Measurements from ENCODE around the gene TMUB1. TPM values are rescaled to one million over a fixed set of nuclear protein-coding genes. Genes with fewer than 3 reads are reported as not detected.
A peak's percentile ranks its signal among the peaks of the same experiment; 100 is the strongest.

Gene TMUB1
- total and polyA plus RNA-seq, 4 experiments from 2014 or later = 42.6 to 66.7 (median 48.8) TPM

DNA sequence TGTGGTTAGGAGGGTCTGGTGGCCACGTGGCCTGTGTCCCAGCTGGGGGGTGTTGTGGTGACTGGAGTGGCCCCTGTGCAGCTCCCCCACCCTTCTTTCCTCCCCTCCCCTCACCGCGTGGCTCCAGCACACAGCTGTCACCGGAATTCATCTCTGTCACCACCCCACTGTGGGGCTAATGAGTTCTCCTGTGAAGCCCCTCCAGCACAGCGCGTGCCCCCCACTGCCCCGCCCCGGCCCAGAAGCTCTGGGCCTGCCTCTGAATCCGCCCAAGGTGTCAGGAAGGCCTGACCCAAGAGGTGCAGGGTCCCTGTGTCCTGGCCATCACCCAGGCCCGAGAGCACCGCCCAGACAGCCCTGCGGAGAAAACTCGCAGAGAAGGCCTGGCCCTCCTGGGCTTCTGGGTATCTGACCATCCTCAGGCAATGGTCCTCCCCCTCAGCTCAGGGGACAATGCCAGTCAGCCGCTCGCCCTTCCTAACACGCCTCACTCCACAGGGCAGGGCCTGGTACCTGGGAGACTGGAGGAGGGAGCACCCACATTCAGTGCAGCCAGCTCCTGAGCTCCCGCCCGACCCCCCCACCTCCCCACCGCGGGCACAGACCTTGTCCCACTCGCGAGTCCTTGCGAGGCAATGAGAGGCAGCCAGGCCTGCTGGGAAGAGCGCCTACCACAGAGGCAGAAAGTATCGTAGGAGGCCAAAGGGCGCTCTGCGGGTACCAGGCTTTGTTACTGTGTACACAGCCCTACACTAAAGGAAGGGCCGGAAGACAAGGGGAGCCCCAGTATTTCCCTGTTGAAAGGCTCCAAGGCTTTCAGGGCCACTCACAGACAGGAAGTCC, 46.0 kb upstream of the TMUB1 start:
- H3K36me3 Mint-ChIP-seq = peaks cover 17 to 25% of the 10 kb centered on the region in 2 donors
- no peak overlapping the region for H3K27ac Mint-ChIP-seq
- no peaks in the 10 kb centered on the region for H3K4me1 ChIP-seq (ENCODE audit: insufficient read depth, low read length)
- peaks cover 0 to 4% (median 0%) of the 10 kb centered on the region in 4 donors for H3K4me1 Mint-ChIP-seq
- CTCF ChIA-PET (ENCODE audit: partially characterized antibody) = interaction anchor here (1.4 kb wide), 1 partner anchor 41 kb away, joined by 4 read pairs; no protein-coding TSS in a partner anchor
- no peaks in the 10 kb centered on the region for H3K27me3 ChIP-seq (ENCODE audit: insufficient read depth, low read length)
- no peak overlapping the region for H3K4me3 ChIP-seq (ENCODE audit: low read length in 2 of 2)
- H3K27me3 Mint-ChIP-seq = no peaks in the 10 kb centered on the region
- POLR2A ChIA-PET (ENCODE audit: partially characterized antibody) = no interaction called here
- DNase-seq = no peak
- no peak overlapping the region for H3K4me3 Mint-ChIP-seq
- intact Hi-C loops (cut with micrococcal nuclease) = no loop called here
- peaks cover 8% of the 10 kb centered on the region for H3K36me3 ChIP-seq (ENCODE audit: insufficient read depth, low read length)
- H3K27ac ChIP-seq (ENCODE audit: low read depth, low read length) = no peak overlapping the region
- no peaks in the 10 kb centered on the region for H3K9me3 Mint-ChIP-seq
- H3K9me3 ChIP-seq (ENCODE audit: control insufficient read depth in 1 of 2, low read length in 2 of 2) = no peaks in the 10 kb centered on the region

DNA sequence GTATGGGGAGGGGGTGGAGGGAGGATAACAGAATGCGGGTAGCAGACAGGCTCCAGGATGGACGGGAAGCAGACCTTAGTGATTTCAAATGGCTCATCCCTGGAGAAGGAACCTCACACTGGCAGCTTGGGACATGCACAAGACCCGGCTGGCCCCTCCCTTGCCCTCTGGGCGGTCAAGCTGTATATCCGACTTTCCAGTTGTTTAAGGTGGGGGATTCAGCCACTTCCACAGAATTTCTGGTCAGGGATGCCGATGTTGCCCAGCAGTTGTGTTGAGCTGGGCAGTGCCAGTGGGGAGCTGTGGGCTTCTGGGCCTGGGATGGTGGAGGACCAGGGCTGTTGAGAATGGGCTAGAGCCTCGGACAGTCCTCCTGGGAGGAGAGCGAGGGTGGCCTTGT, 45.4 kb upstream of the TMUB1 start:
- Histone ChIP-seq H3K27ac (ENCODE audit: low read depth, low read length) (no peak overlapping the region), H3K4me1 (ENCODE audit: insufficient read depth, low read length) (peaks cover 4% of the 10 kb centered on the region), H3K9me3 (ENCODE audit: control insufficient read depth in 1 of 2, low read length in 2 of 2) (no peaks in the 10 kb centered on the region), H3K36me3 (ENCODE audit: insufficient read depth, low read length) (peaks cover 8% of the 10 kb centered on the region), H3K27me3 (ENCODE audit: insufficient read depth, low read length) (no peaks in the 10 kb centered on the region), H3K4me3 (ENCODE audit: low read length in 2 of 2) (no peak overlapping the region)
- Mint-ChIP-seq H3K27ac (peak overlapping the region in 1 of 7 donors; percentile 62), H3K4me3 (no peak overlapping the region), H3K36me3 (peaks cover 20 to 30% of the 10 kb centered on the region in 2 donors), H3K27me3 (no peaks in the 10 kb centered on the region), H3K4me1 (peaks cover 3 to 10% (median 4%) of the 10 kb centered on the region in 4 donors), H3K9me3 (no peaks in the 10 kb centered on the region)
- ChIA-PET CTCF (ENCODE audit: partially characterized antibody) (no interaction called here), POLR2A (ENCODE audit: partially characterized antibody) (no interaction called here)
- no peak for DNase-seq
- intact Hi-C loops (cut with micrococcal nuclease) = no loop called here

DNA sequence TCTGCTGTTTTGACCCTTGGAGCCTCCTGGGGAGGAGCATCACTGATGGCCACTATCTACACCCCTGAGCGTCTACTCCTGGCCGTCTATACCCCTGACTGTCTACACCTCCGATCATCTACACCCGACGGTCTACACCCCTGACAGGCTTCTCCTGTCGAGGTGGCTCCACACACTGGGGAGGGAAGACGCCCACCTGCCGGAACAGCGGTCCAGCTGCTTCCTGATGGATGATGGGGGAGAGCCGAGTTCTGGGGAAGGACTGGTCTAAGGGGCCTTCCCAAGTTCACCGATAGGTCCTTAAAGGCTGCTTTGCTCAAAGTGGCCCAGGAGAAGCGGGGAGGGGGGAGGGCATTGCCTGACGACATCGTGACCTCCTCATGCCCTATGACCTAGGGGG, 44.9 kb upstream of the TMUB1 start:
- intact Hi-C loops (cut with micrococcal nuclease) = no loop called here
- ChIA-PET CTCF (ENCODE audit: partially characterized antibody) (no interaction called here), POLR2A (ENCODE audit: partially characterized antibody) (no interaction called here)
- no peak for DNase-seq
- H3K4me1 Mint-ChIP-seq = peaks cover 3 to 13% (median 5%) of the 10 kb centered on the region in 4 donors
- Histone ChIP-seq H3K9me3 (ENCODE audit: control insufficient read depth in 1 of 2, low read length in 2 of 2) (no peaks in the 10 kb centered on the region), H3K27me3 (ENCODE audit: insufficient read depth, low read length) (no peaks in the 10 kb centered on the region), H3K4me3 (ENCODE audit: low read length in 2 of 2) (no peak overlapping the region), H3K36me3 (ENCODE audit: insufficient read depth, low read length) (peaks cover 8% of the 10 kb centered on the region), H3K27ac (ENCODE audit: low read depth, low read length) (no peak overlapping the region), H3K4me1 (ENCODE audit: insufficient read depth, low read length) (peaks cover 4% of the 10 kb centered on the region)
- H3K27ac Mint-ChIP-seq = no peak overlapping the region
- no peak overlapping the region for H3K4me3 Mint-ChIP-seq
- H3K9me3 Mint-ChIP-seq = no peaks in the 10 kb centered on the region
- no peaks in the 10 kb centered on the region for H3K27me3 Mint-ChIP-seq
- peaks cover 22 to 27% of the 10 kb centered on the region in 2 donors for H3K36me3 Mint-ChIP-seq

DNA sequence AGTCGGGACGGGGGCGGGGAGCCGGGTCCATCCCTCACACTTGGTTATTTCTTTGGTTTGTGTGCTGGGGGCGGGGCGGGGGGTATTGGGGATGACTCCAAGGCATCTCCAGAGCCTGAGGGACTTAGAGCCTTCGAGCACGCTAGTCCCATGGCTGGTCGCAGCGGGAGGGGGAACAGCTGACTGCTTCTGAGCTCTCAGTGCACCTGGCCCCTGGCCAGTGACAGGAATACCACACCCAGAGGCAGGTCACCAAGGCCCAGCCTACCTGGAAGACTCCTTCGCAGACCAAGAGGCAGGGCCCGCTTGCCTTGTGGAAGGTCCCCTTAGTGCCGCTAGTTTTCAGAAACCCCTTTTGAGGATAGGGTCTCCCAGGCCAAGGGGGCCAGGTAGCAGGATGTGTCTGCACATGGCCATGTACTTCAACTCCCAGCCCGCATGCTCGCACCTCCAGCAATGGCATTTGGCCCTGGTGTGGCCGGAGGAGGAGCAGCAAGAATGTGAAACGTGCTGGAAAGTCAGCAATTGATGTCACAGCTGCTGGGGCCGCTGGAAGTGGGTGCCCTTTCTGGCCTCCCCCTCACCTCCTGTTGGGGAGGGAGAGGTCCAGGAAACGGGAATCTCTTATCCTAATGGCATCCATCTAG, 43.3 kb upstream of the TMUB1 start:
- POLR2A ChIA-PET (ENCODE audit: partially characterized antibody) = no interaction called here
- Histone ChIP-seq H3K4me3 (ENCODE audit: low read length in 2 of 2) (no peak overlapping the region), H3K27ac (ENCODE audit: low read depth, low read length) (no peak overlapping the region), H3K27me3 (ENCODE audit: insufficient read depth, low read length) (no peaks in the 10 kb centered on the region), H3K4me1 (ENCODE audit: insufficient read depth, low read length) (peaks cover 4% of the 10 kb centered on the region), H3K36me3 (ENCODE audit: insufficient read depth, low read length) (peaks cover 8% of the 10 kb centered on the region), H3K9me3 (ENCODE audit: control insufficient read depth in 1 of 2, low read length in 2 of 2) (no peaks in the 10 kb centered on the region)
- H3K27me3 Mint-ChIP-seq = no peaks in the 10 kb centered on the region
- no peak for DNase-seq
- no peak overlapping the region for H3K27ac Mint-ChIP-seq
- CTCF ChIA-PET (ENCODE audit: partially characterized antibody) = interaction anchor here (1.0 kb wide), 1 partner anchor 43 kb away, joined by 3 read pairs; no protein-coding TSS in a partner anchor
- H3K4me3 Mint-ChIP-seq = no peak overlapping the region
- peaks cover 16 to 28% of the 10 kb centered on the region in 2 donors for H3K36me3 Mint-ChIP-seq
- intact Hi-C loops (cut with micrococcal nuclease) = no loop called here
- peaks cover 3 to 16% (median 6%) of the 10 kb centered on the region in 4 donors for H3K4me1 Mint-ChIP-seq
- H3K9me3 Mint-ChIP-seq = peaks cover 0 to 1% (median 0%) of the 10 kb centered on the region in 8 donors

DNA sequence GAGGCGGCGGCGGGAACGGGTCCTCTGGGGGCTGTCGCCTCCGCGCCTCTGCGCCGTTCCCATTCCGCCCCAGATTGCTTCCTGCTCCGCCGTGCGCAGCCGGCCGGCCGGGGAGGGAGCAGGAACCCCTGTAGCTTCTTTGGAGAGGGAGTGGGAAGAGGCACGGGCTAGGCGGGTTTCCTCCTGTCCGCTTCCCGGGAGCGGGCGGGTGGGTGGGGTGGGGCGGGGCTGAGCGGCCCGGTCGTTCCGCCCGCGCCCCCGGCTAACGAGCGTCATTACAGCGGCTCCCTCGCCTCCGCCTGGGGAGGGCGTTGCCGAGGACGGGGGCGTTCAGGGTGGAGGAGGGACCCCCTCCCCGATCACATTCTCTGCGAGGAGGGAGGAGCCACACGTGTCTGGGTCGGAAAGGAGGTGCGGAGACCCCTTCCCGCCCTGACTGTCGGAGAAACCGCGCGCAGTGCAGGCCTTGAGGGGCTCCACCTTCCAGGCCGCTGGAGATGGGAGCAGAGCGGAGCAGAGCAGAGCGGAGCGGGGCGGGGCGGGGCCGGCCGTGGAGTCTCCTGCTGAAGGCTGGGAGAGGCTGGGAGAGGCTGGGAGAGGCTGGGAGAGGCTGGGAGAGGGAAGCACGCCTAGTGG, 42.7 kb upstream of the TMUB1 start:
- no peak for DNase-seq
- Mint-ChIP-seq H3K4me3 (no peak overlapping the region), H3K4me1 (peaks cover 3 to 19% (median 6%) of the 10 kb centered on the region in 4 donors), H3K27ac (no peak overlapping the region), H3K9me3 (peaks cover 0 to 2% (median 0%) of the 10 kb centered on the region in 8 donors), H3K27me3 (no peaks in the 10 kb centered on the region), H3K36me3 (peaks cover 21 to 28% of the 10 kb centered on the region in 2 donors)
- Histone ChIP-seq H3K27me3 (ENCODE audit: insufficient read depth, low read length) (no peaks in the 10 kb centered on the region), H3K36me3 (ENCODE audit: insufficient read depth, low read length) (peaks cover 8% of the 10 kb centered on the region), H3K4me3 (ENCODE audit: low read length in 2 of 2) (no peak overlapping the region), H3K9me3 (ENCODE audit: control insufficient read depth in 1 of 2, low read length in 2 of 2) (no peaks in the 10 kb centered on the region), H3K4me1 (ENCODE audit: insufficient read depth, low read length) (peaks cover 4% of the 10 kb centered on the region), H3K27ac (ENCODE audit: low read depth, low read length) (no peak overlapping the region)
- intact Hi-C loops (cut with micrococcal nuclease) = no loop called here
- CTCF ChIA-PET (ENCODE audit: partially characterized antibody) = interaction anchor here (1.7 kb wide), 1 partner anchor 44 kb away, joined by 4 read pairs; no protein-coding TSS in a partner anchor
- POLR2A ChIA-PET (ENCODE audit: partially characterized antibody) = no interaction called here

GRCh38 chr7:151125470-151125845, 42.2 kb upstream of the TMUB1 start:
- Mint-ChIP-seq H3K27ac (no peak overlapping the region), H3K27me3 (no peaks in the 10 kb centered on the region), H3K4me3 (no peak overlapping the region), H3K9me3 (peaks cover 0 to 2% (median 0%) of the 10 kb centered on the region in 8 donors), H3K36me3 (peaks cover 24 to 26% of the 10 kb centered on the region in 2 donors), H3K4me1 (peaks cover 3 to 19% (median 6%) of the 10 kb centered on the region in 4 donors)
- POLR2A ChIA-PET (ENCODE audit: partially characterized antibody) = no interaction called here
- Histone ChIP-seq H3K9me3 (ENCODE audit: control insufficient read depth in 1 of 2, low read length in 2 of 2) (no peaks in the 10 kb centered on the region), H3K27ac (ENCODE audit: low read depth, low read length) (no peak overlapping the region), H3K4me3 (ENCODE audit: low read length in 2 of 2) (no peak overlapping the region), H3K4me1 (ENCODE audit: insufficient read depth, low read length) (peaks cover 4% of the 10 kb centered on the region), H3K27me3 (ENCODE audit: insufficient read depth, low read length) (no peaks in the 10 kb centered on the region), H3K36me3 (ENCODE audit: insufficient read depth, low read length) (peaks cover 8% of the 10 kb centered on the region)
- CTCF ChIA-PET (ENCODE audit: partially characterized antibody) = interaction anchor here (1.7 kb wide), 1 partner anchor 45 kb away, joined by 4 read pairs; no protein-coding TSS in a partner anchor
- no peak for DNase-seq
- intact Hi-C loops (cut with micrococcal nuclease) = no loop called here

- Mint-ChIP-seq H3K4me3 (no peak overlapping the region), H3K27ac (no peak overlapping the region), H3K36me3 (peaks cover 26% of the 10 kb centered on the region in 2 donors), H3K4me1 (peaks cover 3 to 19% (median 6%) of the 10 kb centered on the region in 4 donors), H3K27me3 (no peaks in the 10 kb centered on the region), H3K9me3 (peaks cover 0 to 2% (median 0%) of the 10 kb centered on the region in 8 donors)
- ChIA-PET POLR2A (ENCODE audit: partially characterized antibody) (no interaction called here), CTCF (ENCODE audit: partially characterized antibody) (interaction anchor here (1.1 to 1.8 kb wide), 17 partner anchors 11 to 180 kb away, joined by 3 to 12 read pairs (median 4); partner anchors contain the start of gene GBX1)
- Histone ChIP-seq H3K36me3 (ENCODE audit: insufficient read depth, low read length) (peaks cover 4% of the 10 kb centered on the region), H3K4me1 (ENCODE audit: insufficient read depth, low read length) (peaks cover 4% of the 10 kb centered on the region), H3K4me3 (ENCODE audit: low read length in 2 of 2) (no peak overlapping the region), H3K27me3 (ENCODE audit: insufficient read depth, low read length) (no peaks in the 10 kb centered on the region), H3K9me3 (ENCODE audit: control insufficient read depth in 1 of 2, low read length in 2 of 2) (no peaks in the 10 kb centered on the region), H3K27ac (ENCODE audit: low read depth, low read length) (no peak overlapping the region)
- intact Hi-C loops (cut with micrococcal nuclease) = loop anchor here (1.0 kb wide), 2 partner anchors 47 to 119 kb away; no protein-coding TSS in a partner anchor
- no peak for DNase-seq
Observed at GRCh38 chr7:151124899-151125399, 41.7 kb upstream of the TMUB1 start.

Measured in CD4-positive, alpha-beta memory T cell (primary cell).